Ovary (tissue), 3 donors: ENCODE data around the gene RFX3.

ENCODE experiments used
- CTCF ChIP-seq, 3 donors: fragments of 450-650 bp in 2 of 3; fragments of 200-600 bp in 1 of 3; IDR thresholded peaks; one replicate each; pipeline versions ENCODE4 v1.5.1 to v1.8.0; 2016 to 2022; ENCODE audit warnings: antibody characterized with exemption in 3 of 3, mild to moderate bottlenecking in 1 of 3
- EP300 ChIP-seq: sonication (generic); formaldehyde crosslinking; IDR thresholded peaks from one replicate; pipeline ENCODE4 v1.6.1; 2017; ENCODE audit warnings: antibody characterized with exemption
- POLR2A ChIP-seq: fragments of 450-650 bp; IDR thresholded peaks from one replicate; pipeline ENCODE4 v1.6.1; 2017; ENCODE audit warnings: antibody characterized with exemption, mild to moderate bottlenecking, moderate library complexity
- donor health status: DM: no; HTN: no; CAD: no.

- TF ChIP-seq POLR2A (no peak), EP300 (no peak), CTCF (IDR thresholded peaks at IDR 0.05) (peak in 1 of 3 donors; percentile 33)
These were observed 285.0 kb downstream of the RFX3 start for GRCh38 chr9:3240656-3241268.
